Heart right ventricle (tissue), 16 donors: ENCODE measurements around the gene SELENOW. TPM values are rescaled to one million over a fixed set of nuclear protein-coding genes. Genes with fewer than 3 reads are reported as not detected.

Source experiments
- ATAC-seq, 8 donors: fragments of 200-7000 bp; cut with Tn5 transposase; one replicate each; pipeline ENCODE4 v1.9.1; 2020; ENCODE audit warnings: mild to moderate bottlenecking in 8 of 8, moderate library complexity in 8 of 8, moderate number of reproducible peaks in 1 of 8
- DNase-seq, 2 donors: peaks; one replicate each; pipeline ENCODE4 v3.0.0-alpha.2; 2020
- H3K27ac ChIP-seq, 10 donors: fragments of 200-600 bp; sonication (generic) in 2 of 10; one replicate each; pipeline versions ENCODE4 v1.5.0 to v1.8.0; 2020 to 2022; ENCODE audit warnings: mild to moderate bottlenecking in 3 of 10
- H3K27me3 ChIP-seq, 7 donors: fragments of 200-600 bp; one replicate each; pipeline ENCODE4 v1.8.0; 2021 to 2022; ENCODE audit warnings: mild to moderate bottlenecking in 2 of 7
- H3K36me3 ChIP-seq, 9 donors: fragments of 200-600 bp; sonication (generic) in 1 of 9; one replicate each; pipeline versions ENCODE4 v1.5.0 to v1.8.0; 2020 to 2022; ENCODE audit warnings: mild to moderate bottlenecking in 2 of 9
- H3K4me1 ChIP-seq, 9 donors: fragments of 200-600 bp; sonication (generic) in 1 of 9; one replicate each; pipeline versions ENCODE4 v1.5.0 to v1.8.0; 2020 to 2022; ENCODE audit warnings: mild to moderate bottlenecking in 4 of 9
- H3K4me3 ChIP-seq, 10 donors: fragments of 200-600 bp; sonication (generic) in 2 of 10; one replicate each; pipeline versions ENCODE4 v1.5.0 to v1.8.0; 2020 to 2022; ENCODE audit warnings: mild to moderate bottlenecking in 7 of 10, moderate library complexity in 2 of 10
- H3K9me3 ChIP-seq, 11 donors: fragments of 200-600 bp in 10 of 11; sonication (generic) in 2 of 11; one replicate each; pipeline versions ENCODE4 v1.5.0 to v1.8.0; 2013 to 2022; ENCODE audit warnings: mild to moderate bottlenecking in 2 of 11, control low read depth in 1 of 11, moderate library complexity in 1 of 11
- CTCF ChIP-seq, 9 donors: fragments of 200-600 bp; sonication (generic) in 2 of 9; IDR thresholded peaks; one replicate each; pipeline versions ENCODE4 v1.5.0 to v1.8.0; 2021 to 2022; ENCODE audit warnings: antibody characterized with exemption in 9 of 9, mild to moderate bottlenecking in 5 of 9, moderate library complexity in 1 of 9
- WGBS, 2 donors: extraction: QIAGEN DNeasy Blood & Tissue Kit; methylation state at CpG; one replicate each; pipeline ENCODE4 v1.1.7; 2013; ENCODE audit warnings: inconsistent platforms in 1 of 2; 5-methylcytosine and 5-hydroxymethylcytosine counted together
- intact Hi-C, 10 donors: fragments of 100-400 bp; cut with DNase I; formaldehyde crosslinking; loops; one replicate each; pipeline versions ENCODE4 v1.11.1 to v1.14.2; 2022
- long read RNA-seq, 3 donors: library from polyadenylated mRNA; unstranded; transcript quantifications; one replicate each; pipeline ENCODE4 v2.0.0, GENCODE V29; 2020 to 2021
- polyA plus RNA-seq, 2 donors: library from polyadenylated mRNA; stranded (reverse); fragments of 200-250 nt; gene quantifications; one replicate each; pipeline ENCODE4 v1.2.3, GENCODE V29; 2013
- total RNA-seq, 10 donors: library from RNA; stranded (reverse); fragmentation: NEBNext Ultra II Directional in 3 of 10; extraction: Animal tissue kit (Norgen Biotek cat#: 25700) in 3 of 10; gene quantifications; one replicate each; pipeline versions ENCODE4 v1.2.1 to v1.2.4, GENCODE V29; 2021 to 2023
- donor health status: Arrhythmogenic right ventricular cardiomyopathy.
- donor health status: ischemic (EF 13 %, LVEDD 7.1; RV severe dilation, severe dysfunction).
- donor health status: healthy with polysubstance abuse.
- donor health status: DM: no; HTN: yes; CAD: no.
- donor health status: DM: no; HTN: no; CAD: no.
- donor health status: ischemic (EF 25% LVEDD 6.9; RV normal size, moderate dysfunction).
- donor health status: ischemic (EF 25% LVEDD 5.7; RV mildly dilated, moderate dysfunction).
- donor health status: healthy.
- donor health status: DM: yes; HTN: yes; CAD: no.
- donor health status: Ischemic cardiomyopathy.
- donor health status: ischemic (EF 35%, LVEDD 5.7; RV mildly dilated, moderate dysfunction).
- donor health status: nonischemic (EF 11% LVEDD 7.7; RV severe dilation, severe dysfunction).
- donor health status: DM: yes; HTN: yes; CAD: no.
- donor health status: PGD.
- donor health status: ischemic (EF 29% LVEDD 5.4; RV normal size, mild dysfunction).
- donor health status: nonischemic (EF 23%, LVEDD 6.1; RV moderate dilation, normal function).

Gene SELENOW
- total RNA-seq = 1,000 to 10,000 TPM in 5 of 10 donors, 100 to 1,000 TPM in 5; 828 to 1,621 (median 1,009) TPM
- polyA plus RNA-seq = 1,000 to 10,000 TPM in 1 of 2 donors, 100 to 1,000 TPM in 1; 711 to 1,774 TPM
- long read RNA-seq, donor 1, transcript SELENOW-212 (6 exons, 888 nt) = minor isoform, 458 of 1,049 reads
- long read RNA-seq, donor 1, transcript SELENOW-206 (5 exons, 2,437 nt) = minor isoform, 11 of 1,049 reads
- long read RNA-seq, donor 1, transcript SELENOW-215 (1 exons, 2,503 nt) = major isoform, 558 of 1,049 reads
- long read RNA-seq, donor 1, partial matches to known transcripts = 3 of 1,049 reads
- long read RNA-seq, donor 1, other reads (novel, unspliced or antisense) = 12 of 1,049 reads
- long read RNA-seq, donor 2, transcript SELENOW-206 (5 exons, 2,437 nt) = minor isoform, 7 of 1,163 reads
- long read RNA-seq, donor 2, transcript SELENOW-214 (4 exons, 674 nt) = minor isoform, 5 of 1,163 reads
- long read RNA-seq, donor 2, transcript SELENOW-215 (1 exons, 2,503 nt) = major isoform, 691 of 1,163 reads
- long read RNA-seq, donor 2, transcript SELENOW-212 (6 exons, 888 nt) = minor isoform, 430 of 1,163 reads
- long read RNA-seq, donor 2, partial matches to known transcripts = 0 of 1,163 reads
- long read RNA-seq, donor 2, other reads (novel, unspliced or antisense) = 24 of 1,163 reads
- long read RNA-seq, donor 3, transcript SELENOW-215 (1 exons, 2,503 nt) = minor isoform, 15 of 103 reads
- long read RNA-seq, donor 3, transcript SELENOW-212 (6 exons, 888 nt) = major isoform, 77 of 103 reads
- long read RNA-seq, donor 3, partial matches to known transcripts = 0 of 103 reads
- long read RNA-seq, donor 3, other reads (novel, unspliced or antisense) = 7 of 103 reads

DNA sequence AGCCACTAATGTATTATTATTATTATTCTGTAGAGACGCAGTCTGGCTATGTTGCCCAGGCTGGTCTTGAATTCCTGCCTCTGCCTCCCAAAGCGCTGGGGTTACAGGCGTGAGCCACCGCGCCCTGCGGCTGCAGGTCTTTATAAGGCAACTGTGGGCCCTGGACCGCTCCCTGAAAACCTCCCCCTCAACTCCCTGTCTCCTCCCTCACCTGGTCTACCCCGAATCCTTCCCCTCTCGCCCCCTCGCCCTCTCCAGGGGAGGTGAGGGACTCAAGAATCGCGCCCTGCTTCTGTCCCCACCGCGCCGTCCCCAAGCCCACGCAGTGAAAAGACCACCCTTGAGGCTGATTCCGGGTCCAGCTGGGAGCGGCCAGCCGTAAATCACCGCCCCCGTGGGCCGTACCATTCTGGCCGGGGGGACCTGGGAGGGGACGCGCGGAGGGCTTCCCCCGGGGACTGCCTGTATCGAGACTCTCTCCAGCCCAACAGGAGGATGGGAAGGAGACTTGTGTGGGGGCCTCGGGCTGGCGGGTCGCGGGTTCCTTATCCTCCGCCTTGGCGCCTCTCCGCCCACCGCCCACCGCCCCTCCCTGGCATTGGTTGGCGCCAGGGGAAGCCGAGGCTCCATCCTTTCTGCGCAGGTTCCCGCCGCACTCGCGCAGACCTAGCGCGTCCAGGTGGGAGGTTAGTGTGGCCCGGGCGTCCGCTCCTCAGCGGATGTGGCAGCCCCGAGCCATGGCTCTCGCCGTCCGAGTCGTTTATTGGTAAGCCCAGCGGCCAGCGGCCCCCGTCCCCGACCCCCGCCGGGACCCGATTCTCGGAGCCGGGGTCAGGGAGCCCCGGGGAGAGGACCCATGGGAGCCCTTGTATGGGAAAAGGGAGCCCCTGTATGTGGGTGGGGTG lies at the start of gene SELENOW:
Gene SELENOW, plus strand, starts transcription at position 655 of the 905 bp plus-strand sequence. Its CDS starts 83 bp downstream, at position 738.
- peak; percentile 86 to 93 (median 88) for ATAC-seq
- peak within 1 kb of the TSS; percentile 98 to 100 (median 99) for H3K27ac ChIP-seq
- 1% methylated on average over 62 to 65 of the region's 65 CpGs for WGBS, 2 donors
- peaks cover 10 to 54% (median 42%) of the 10 kb centered on the region in 9 donors for H3K4me1 ChIP-seq
- peak within 1 kb of the TSS; percentile 78 to 100 (median 91) for H3K4me3 ChIP-seq
- peaks cover 0 to 29% (median 8%) of the 10 kb centered on the region in 9 donors for H3K36me3 ChIP-seq
- TF ChIP-seq CTCF (IDR thresholded peaks at IDR 0.05) = peak in 1 of 9 donors; percentile 7
- intact Hi-C loops = no loop called here
- no peaks in the 10 kb centered on the region for H3K9me3 ChIP-seq
- peak; percentile 80 to 87 for DNase-seq
- H3K27me3 ChIP-seq = no peaks in the 10 kb centered on the region

DNA sequence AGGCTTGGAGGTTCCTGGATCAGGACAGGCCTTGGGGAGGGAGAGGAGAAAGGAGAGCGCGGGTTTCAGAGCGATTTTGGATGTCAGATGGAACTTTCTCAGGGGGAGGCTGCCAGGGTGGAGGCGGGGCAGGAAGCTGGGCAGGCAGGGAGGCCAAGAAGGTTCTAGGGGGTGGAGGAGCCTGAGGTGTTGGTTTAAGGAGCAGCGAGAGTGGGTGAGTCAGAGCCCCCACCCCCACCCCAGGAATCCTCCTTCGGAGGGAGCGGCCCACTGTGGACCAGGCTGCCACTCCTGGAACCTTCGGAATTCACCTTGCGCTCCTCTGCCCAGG lies 49.1 kb upstream of the SELENOW start:
- DNase-seq = peak; percentile 68 to 72
- 8 to 11% methylated on average over 9 of the region's 9 CpGs for WGBS, 2 donors
- TF ChIP-seq CTCF (IDR thresholded peaks at IDR 0.05) = no peak
- H3K9me3 ChIP-seq = no peaks in the 10 kb centered on the region
- peak; percentile 50 to 85 (median 80) for ATAC-seq
- peaks cover 13 to 70% (median 45%) of the 10 kb centered on the region in 9 donors for H3K4me1 ChIP-seq
- H3K27me3 ChIP-seq = peaks cover 0 to 25% (median 0%) of the 10 kb centered on the region in 7 donors
- peak overlapping the region; percentile 14 to 88 (median 80) for H3K27ac ChIP-seq
- intact Hi-C loops = loop anchor here in 1 of 10 donors (2.0 kb wide), 1 partner anchor 17 kb away; the partner anchor contains the start of gene EHD2
- H3K4me3 ChIP-seq = peak overlapping the region in 7 of 10 donors; percentile 16 to 40 (median 26)
- peaks cover 0 to 91% (median 25%) of the 10 kb centered on the region in 9 donors for H3K36me3 ChIP-seq

- DNase-seq (peak; percentile 86 to 88), ATAC-seq (peak; percentile 86 to 93 (median 91))
- H3K9me3 ChIP-seq = no peaks in the 10 kb centered on the region
- peaks cover 0 to 25% (median 0%) of the 10 kb centered on the region in 7 donors for H3K27me3 ChIP-seq
- peak overlapping the region in 7 of 10 donors; percentile 16 to 40 (median 26) for H3K4me3 ChIP-seq
- H3K36me3 ChIP-seq = peaks cover 0 to 91% (median 25%) of the 10 kb centered on the region in 9 donors
- intact Hi-C loops = loop anchor here in 1 of 10 donors (2.0 kb wide), 1 partner anchor 17 kb away; the partner anchor contains the start of gene EHD2
- H3K27ac ChIP-seq = peak overlapping the region; percentile 14 to 88 (median 80)
- WGBS, 2 donors = 24 to 25% methylated on average over 22 to 30 of the region's 30 CpGs
- no peak for TF ChIP-seq CTCF (IDR thresholded peaks at IDR 0.05)
- H3K4me1 ChIP-seq = peaks cover 13 to 64% (median 42%) of the 10 kb centered on the region in 9 donors
These were observed 48.5 kb upstream of the SELENOW start for GRCh38 chr19:47729799-47730520.
